SK-N-SH (cell line): ENCODE measurements around the gene TRIM46. TPM values are rescaled to one million over a fixed set of nuclear protein-coding genes. Genes with fewer than 3 reads are reported as not detected.
"Not testable (repeated sequence)": the region's sequence is repeated elsewhere in the genome, so short reads cannot be mapped to it uniquely, and the experiment has no call there.

Source experiments
- CTCF ChIA-PET: fragments of 300-600, 350-600 bp; formaldehyde crosslinking; extraction: SDS; loops from one replicate; lab custom pipeline; 2021; lab: Yijun Ruan, JAX
- POLR2A ChIA-PET: fragments of 350-600 bp; sonication (Branson Sonifier 250); formaldehyde crosslinking; extraction: SDS; loops from one replicate; lab custom pipeline; 2020; ENCODE audit warnings: antibody characterized with exemption, inconsistent platforms; lab: Yijun Ruan, JAX
- DNase-seq: peaks from one replicate; pipeline ENCODE4 v3.0.0; 2012
- H2AFZ ChIP-seq: fragments of 200-600 bp; sonication (generic); 2 replicates; pipeline ENCODE4 v1.8.1; 2016; ENCODE audit warnings: antibody characterized with exemption, mild to moderate bottlenecking, low read depth
- H3F3A ChIP-seq: fragments of 200-600 bp; sonication (generic); replicated peaks from 2 replicates; pipeline ENCODE3; 2016; ENCODE audit warnings: antibody characterized with exemption, mild to moderate bottlenecking; ENCODE audit not compliant: insufficient read depth
- H3K27ac ChIP-seq, 2 experiments: fragments of 200-500 bp in 1 of 2; fragments of 200-600 bp in 1 of 2; sonication (Bioruptor generic) in 1 of 2; sonication (generic), shearing (Covaris generic) in 1 of 2; 2 replicates each; pipeline versions ENCODE4 v1.5.1 to v1.6.1; 2014 to 2016; ENCODE audit warnings: low read depth in 2 of 2, inconsistent platforms in 1 of 2, low read length in 1 of 2, mild to moderate bottlenecking in 1 of 2, mixed read lengths in 1 of 2
- H3K27me3 ChIP-seq: fragments of 200-600 bp; sonication (generic), shearing (Covaris generic); 2 replicates; pipeline ENCODE4 v1.6.1; 2016; ENCODE audit warnings: mixed run types; ENCODE audit not compliant: insufficient read depth
- H3K36me3 ChIP-seq, 2 experiments: fragments of 200-500 bp in 1 of 2; fragments of 200-600 bp in 1 of 2; sonication (Bioruptor generic) in 1 of 2; sonication (generic) in 1 of 2; replicated peaks in 1 of 2; 2 replicates each; pipeline versions ENCODE3 to v1.5.1; 2014 to 2016; ENCODE audit warnings: low read length in 1 of 2, mild to moderate bottlenecking in 1 of 2; ENCODE audit not compliant: insufficient read depth in 2 of 2, control insufficient read depth in 1 of 2
- H3K4me1 ChIP-seq, 2 experiments: fragments of 200-500 bp in 1 of 2; fragments of 200-600 bp in 1 of 2; sonication (Bioruptor generic) in 1 of 2; sonication (generic), shearing (Covaris generic) in 1 of 2; 2 replicates each; pipeline versions ENCODE4 v1.5.1 to v1.6.1; 2014 to 2016; ENCODE audit warnings: low read depth in 1 of 2, low read length in 1 of 2, mixed run types in 1 of 2; ENCODE audit not compliant: insufficient read depth in 2 of 2, control insufficient read depth in 1 of 2
- H3K4me2 ChIP-seq: fragments of 200-600 bp; sonication (generic), shearing (Covaris generic); 2 replicates; pipeline ENCODE4 v1.6.1; 2017; ENCODE audit warnings: mixed run types
- H3K4me3 ChIP-seq, 2 experiments: fragments of 200-500 bp in 1 of 2; fragments of 200-600 bp in 1 of 2; sonication (Bioruptor generic) in 1 of 2; sonication (generic), shearing (Covaris generic) in 1 of 2; 2 replicates each; pipeline versions ENCODE4 v1.5.1 to v1.8.1; 2014 to 2016; ENCODE audit warnings: low read depth in 2 of 2, inconsistent platforms in 1 of 2, low read length in 1 of 2, mild to moderate bottlenecking in 1 of 2, mixed read lengths in 1 of 2, moderate library complexity in 1 of 2
- H3K79me2 ChIP-seq: fragments of 200-600 bp; sonication (generic); 2 replicates; pipeline ENCODE4 v1.8.1; 2017; ENCODE audit warnings: mild to moderate bottlenecking; ENCODE audit not compliant: insufficient read depth
- H3K9ac ChIP-seq: fragments of 200-600 bp; sonication (generic); 2 replicates; pipeline ENCODE4 v1.6.1; 2017; ENCODE audit warnings: mixed run types
- H3K9me2 ChIP-seq: fragments of 200-600 bp; sonication (generic); 2 replicates; pipeline ENCODE4 v1.6.1; 2017; ENCODE audit warnings: mixed run types
- H3K9me3 ChIP-seq: fragments of 200-600 bp; sonication (generic); 2 replicates; pipeline ENCODE4 v1.6.1; 2017; ENCODE audit warnings: mixed run types, mild to moderate bottlenecking, moderate library complexity
- H4K20me1 ChIP-seq: fragments of 200-600 bp; sonication (generic); 2 replicates; pipeline ENCODE4 v1.6.1; 2017; ENCODE audit warnings: mild to moderate bottlenecking, mixed run types; ENCODE audit not compliant: insufficient read depth
- EP300 ChIP-seq, 2 experiments: IDR thresholded peaks; 2 replicates each; pipeline versions ENCODE4 v1.4.0 to v1.6.1; 2012; ENCODE audit warnings: borderline replicate concordance in 1 of 2, low read depth in 1 of 2, low read length in 1 of 2
- FOSL2 ChIP-seq: IDR thresholded peaks from 2 replicates; pipeline ENCODE4 v1.4.0; 2012; ENCODE audit warnings: low read depth, mild to moderate bottlenecking, moderate library complexity, borderline replicate concordance
- GABPA ChIP-seq: IDR thresholded peaks from 2 replicates; pipeline ENCODE4 v1.4.0; 2012; ENCODE audit warnings: low read depth, mild to moderate bottlenecking
- GATA2 ChIP-seq: sonication (generic); formaldehyde crosslinking; IDR thresholded peaks from 2 replicates; pipeline ENCODE4 v1.5.0; 2020; ENCODE audit warnings: mild to moderate bottlenecking, missing genetic modification reagents
- MXI1 ChIP-seq: IDR thresholded peaks from 2 replicates; pipeline ENCODE4 v1.6.1; 2012; ENCODE audit warnings: mild to moderate bottlenecking, low read depth, low read length, improper control_type of control experiment
- POLR2AphosphoS5 ChIP-seq: IDR thresholded peaks from 2 replicates; pipeline ENCODE4 v1.6.1; 2012; ENCODE audit warnings: low read depth, low read length
- RCOR1 ChIP-seq: fragments of 150-350 bp; IDR thresholded peaks from 2 replicates; pipeline ENCODE4 v1.6.1; 2017; ENCODE audit warnings: antibody characterized with exemption, low read length
- RFX5 ChIP-seq: IDR thresholded peaks from 2 replicates; pipeline ENCODE4 v1.6.1; 2012; ENCODE audit warnings: mild to moderate bottlenecking, improper control_type of control experiment, low read length
- SMC3 ChIP-seq: IDR thresholded peaks from 2 replicates; pipeline ENCODE4 v1.6.1; 2012; ENCODE audit warnings: low read depth, low read length, improper control_type of control experiment
- TEAD4 ChIP-seq: IDR thresholded peaks from 2 replicates; pipeline ENCODE4 v1.4.0; 2012; ENCODE audit warnings: mild to moderate bottlenecking, borderline replicate concordance; ENCODE audit not compliant: insufficient read depth
- USF1 ChIP-seq: IDR thresholded peaks from 2 replicates; pipeline ENCODE4 v1.4.0; 2012; ENCODE audit warnings: low read depth, borderline replicate concordance
- ZBTB33 ChIP-seq: IDR thresholded peaks from 2 replicates; pipeline ENCODE4 v1.4.0; 2012; ENCODE audit warnings: low read depth, borderline replicate concordance
- WGBS: methylation state at CpG from one replicate; pipeline ENCODE4 v1.1.6; 2017; ENCODE audit warnings: low lambda C conversion rate; 5-methylcytosine and 5-hydroxymethylcytosine counted together
- polyA plus RNA-seq, 3 experiments: library from polyadenylated mRNA; depleted of rRNA; stranded (reverse); fragments of >200 nt; gene quantifications; 2 replicates each; pipeline ENCODE4 v1.2.3, GENCODE V29; 2012

The TRIM46 gene
- polyA plus RNA-seq, 1 of the 3 experiments (the other 2 are of a cell fraction): 12.7 TPM

- Histone ChIP-seq H3K27me3 (no peaks in the 10 kb centered on the region), H3K9ac (no peak overlapping the region), H3K4me3 (no peak overlapping the region), H2AFZ (no peak overlapping the region), H3K4me1 (peaks cover 0 to 25% of the 10 kb centered on the region in 2 experiments; a peak in 1 of 4 replicates), H3F3A (peaks cover 10% of the 10 kb centered on the region), H3K79me2 (no peaks in the 10 kb centered on the region), H3K36me3 (peaks cover 0 to 8% of the 10 kb centered on the region in 2 experiments), H3K9me3 (no peaks in the 10 kb centered on the region), H3K4me2 (no peak overlapping the region), H4K20me1 (no peaks in the 10 kb centered on the region), H3K27ac (no peak overlapping the region), H3K9me2 (no peaks in the 10 kb centered on the region)
- POLR2A ChIA-PET: interaction anchor here (1.0 kb wide), 1 partner anchor 12 kb away, joined by 3 read pairs; no protein-coding TSS in a partner anchor
- WGBS: 90% methylated on average over 16 of the region's 16 CpGs
- no peak for DNase-seq
- TF ChIP-seq GATA2 (no peak), USF1 (no peak), SMC3 (no peak), RCOR1 (no peak), ZBTB33 (no peak), RFX5 (no peak), MXI1 (no peak)
- CTCF ChIA-PET: interaction anchor here (1.2 to 5.4 kb wide), 2 partner anchors 12 to 20 kb away, joined by 3 to 60 read pairs; partner anchors contain the start of gene TRIM46
These were observed 13.8 kb downstream of the TRIM46 start for GRCh38 chr1:155187456-155187891.

GRCh38 chr1:155188268-155188667 is 14.6 kb downstream of the TRIM46 start:
- ChIA-PET CTCF (interaction anchor here (1.2 to 5.4 kb wide), 2 partner anchors 12 to 20 kb away, joined by 3 to 60 read pairs; partner anchors contain the start of gene TRIM46), POLR2A (no interaction called here)
- no peak for DNase-seq
- Histone ChIP-seq H3K4me2 (no peak overlapping the region), H3K9me3 (no peaks in the 10 kb centered on the region)
- TF ChIP-seq FOSL2 (no peak), EP300 (IDR thresholded peaks at IDR 0.05; ENCODE audit: borderline replicate concordance in 1 of 2, low read depth in 1 of 2, low read length in 1 of 2) (no peak), POLR2AphosphoS5 (no peak), TEAD4 (no peak), GABPA (no peak)
- TF ChIP-seq, all 33 proteins: peak for 0
- Histone ChIP-seq H4K20me1 (no peaks in the 10 kb centered on the region), H3K27me3 (no peaks in the 10 kb centered on the region), H3K9me2 (no peaks in the 10 kb centered on the region), H2AFZ (no peak overlapping the region), H3K4me1 (peaks cover 0 to 30% of the 10 kb centered on the region in 2 experiments; a peak in 1 of 4 replicates), H3K27ac (no peak overlapping the region), H3K36me3 (peaks cover 0 to 8% of the 10 kb centered on the region in 2 experiments), H3K4me3 (no peak overlapping the region), H3K9ac (no peak overlapping the region), H3F3A (peaks cover 11% of the 10 kb centered on the region), H3K79me2 (no peaks in the 10 kb centered on the region)
- 95% methylated on average over 4 of the region's 14 CpGs for WGBS

- H3K79me2 ChIP-seq, H3K27ac ChIP-seq, CTCF ChIA-PET, POLR2A ChIA-PET, H3K27me3 ChIP-seq, H3K9me3 ChIP-seq, H4K20me1 ChIP-seq, H3K4me3 ChIP-seq, H3K36me3 ChIP-seq, H3K9me2 ChIP-seq, H3K4me2 ChIP-seq, DNase-seq, H3K9ac ChIP-seq, H2AFZ ChIP-seq: not testable (repeated sequence)
- 95% methylated on average over 21 of the region's 45 CpGs for WGBS
- H3K4me1 ChIP-seq: peaks cover 0 to 27% of the 10 kb centered on the region in 2 experiments; a peak in 1 of 4 replicates
- H3F3A ChIP-seq: peaks cover 11% of the 10 kb centered on the region
These were observed 16.3 kb downstream of the TRIM46 start for GRCh38 chr1:155189926-155190325.
